H1 (cell line): Measurements from ENCODE around the gene SMOC2. TPM values are rescaled to one million over a fixed set of nuclear protein-coding genes. Genes with fewer than 3 reads are reported as not detected.

Experiments used
- CTCF ChIA-PET: fragments of 300-600 bp; sonication (Branson Sonifier 250); formaldehyde crosslinking; loops from one replicate; lab custom pipeline; 2021; ENCODE audit not compliant: partially characterized antibody; lab: Charles Lee
- POLR2A ChIA-PET: fragments of 300-600 bp; sonication (Branson Sonifier 250); formaldehyde crosslinking; loops from one replicate; lab custom pipeline; 2021; ENCODE audit warnings: inconsistent platforms; ENCODE audit not compliant: partially characterized antibody; lab: Charles Lee
- DNase-seq, 2 experiments: peaks; one replicate each; pipeline versions ENCODE4 v3.0.0 to v3.0.0-alpha.2; 2010 to 2022; ENCODE audit warnings: low spot score in 2 of 2, low read depth in 1 of 2, mixed read lengths in 1 of 2
- FAIRE-seq: peaks from 2 replicates; lab custom pipeline; 2011; peaks lifted over from hg19 to GRCh38; lab: Jason Lieb, UNC
- H2AFZ ChIP-seq: 2 replicates; pipeline ENCODE4 v1.8.1; 2012; ENCODE audit warnings: low read length, inconsistent platforms
- H2AK5ac ChIP-seq: 2 replicates; pipeline ENCODE4 v1.6.1; 2013; ENCODE audit warnings: low read depth, low read length
- H2BK120ac ChIP-seq: replicated peaks from 2 replicates; pipeline ENCODE3; 2013; ENCODE audit warnings: low read depth, low read length, inconsistent platforms
- H2BK12ac ChIP-seq: 2 replicates; pipeline ENCODE4 v1.6.1; 2013; ENCODE audit warnings: low read depth, low read length
- H2BK15ac ChIP-seq: 2 replicates; pipeline ENCODE4 v1.6.1; 2013; ENCODE audit warnings: low read length
- H2BK20ac ChIP-seq: 2 replicates; pipeline ENCODE4 v1.6.1; 2013; ENCODE audit warnings: low read length
- H2BK5ac ChIP-seq: 2 replicates; pipeline ENCODE4 v1.6.1; 2013; ENCODE audit warnings: low read depth, low read length
- H3K14ac ChIP-seq: 2 replicates; pipeline ENCODE4 v1.6.1; 2013; ENCODE audit warnings: inconsistent platforms; ENCODE audit not compliant: insufficient read length
- H3K18ac ChIP-seq: 2 replicates; pipeline ENCODE4 v1.6.1; 2013; ENCODE audit warnings: low read length; ENCODE audit errors: extremely low read depth
- H3K23ac ChIP-seq: 2 replicates; pipeline ENCODE4 v1.6.1; 2013; ENCODE audit warnings: inconsistent platforms; ENCODE audit not compliant: insufficient read length
- H3K23me2 ChIP-seq: 2 replicates; pipeline ENCODE4 v1.6.1; 2013; ENCODE audit warnings: low read depth, low read length
- H3K27ac ChIP-seq: 2 replicates; pipeline ENCODE4 v1.6.1; 2011; ENCODE audit warnings: low read depth, low read length, inconsistent platforms
- H3K27me3 ChIP-seq, 4 experiments: replicated peaks in 1 of 4; 1 replicate in 1 of 4; 2 replicates in 3 of 4; pipeline versions ENCODE4 v1.6.1 to v1.8.1; 2011 to 2013; ENCODE audit warnings: low read length in 3 of 4, mild to moderate bottlenecking in 3 of 4, inconsistent platforms in 2 of 4, mixed read lengths in 2 of 4, moderate library complexity in 1 of 4; ENCODE audit not compliant: control insufficient read depth in 3 of 4, insufficient read depth in 3 of 4; ENCODE audit errors: extremely low read depth in 1 of 4
- H3K36me3 ChIP-seq, 4 experiments: 2 replicates each; pipeline versions ENCODE4 v1.6.1 to v1.8.1; 2011 to 2013; ENCODE audit warnings: mild to moderate bottlenecking in 4 of 4, low read length in 3 of 4, moderate library complexity in 2 of 4, control low read depth in 1 of 4, inconsistent platforms in 1 of 4; ENCODE audit not compliant: insufficient read depth in 4 of 4, control insufficient read depth in 2 of 4
- H3K4ac ChIP-seq: replicated peaks from 2 replicates; pipeline ENCODE3; 2013; ENCODE audit warnings: low read length, low read depth, mixed read lengths, inconsistent platforms; ENCODE audit not compliant: insufficient read length
- H3K4me1 ChIP-seq, 4 experiments: replicated peaks in 1 of 4; 1 replicate in 1 of 4; 2 replicates in 3 of 4; pipeline versions ENCODE4 v1.6.1 to v1.8.1; 2011 to 2013; ENCODE audit warnings: low read length in 3 of 4, inconsistent platforms in 2 of 4, mixed read lengths in 1 of 4; ENCODE audit not compliant: insufficient read depth in 4 of 4, control insufficient read depth in 3 of 4
- H3K4me2 ChIP-seq, 2 experiments: 2 replicates each; pipeline versions ENCODE4 v1.6.1 to v1.8.1; 2011 to 2013; ENCODE audit warnings: low read depth in 2 of 2, low read length in 2 of 2, control low read depth in 1 of 2, inconsistent platforms in 1 of 2, mild to moderate bottlenecking in 1 of 2; ENCODE audit not compliant: insufficient read depth in 1 of 2
- H3K4me3 ChIP-seq, 4 experiments: fragments of 200-600, 300-600 bp in 1 of 4; sonication (generic), shearing (Covaris generic), sonication (Bioruptor Twin) in 1 of 4; 2 replicates each; pipeline versions ENCODE4 v1.5.1 to v1.8.1; 2011 to 2016; ENCODE audit warnings: low read length in 4 of 4, low read depth in 3 of 4, control low read depth in 2 of 4, inconsistent platforms in 2 of 4, mild to moderate bottlenecking in 2 of 4, mixed read lengths in 1 of 4, moderate library complexity in 1 of 4; ENCODE audit not compliant: insufficient read depth in 2 of 4; ENCODE audit errors: extremely low read depth in 1 of 4
- H3K56ac ChIP-seq: replicated peaks from 2 replicates; pipeline ENCODE3; 2013; ENCODE audit warnings: low read depth, mild to moderate bottlenecking, mixed read lengths, low read length, inconsistent platforms; ENCODE audit not compliant: insufficient read length
- H3K79me1 ChIP-seq: 2 replicates; pipeline ENCODE4 v1.6.1; 2013; ENCODE audit warnings: low read depth, low read length, control low read depth
- H3K79me2 ChIP-seq, 2 experiments: 2 replicates each; pipeline versions ENCODE4 v1.6.1 to v1.8.1; 2012 to 2013; ENCODE audit warnings: low read length in 2 of 2, mild to moderate bottlenecking in 2 of 2, inconsistent platforms in 1 of 2; ENCODE audit not compliant: insufficient read depth in 2 of 2, control insufficient read depth in 1 of 2
- H3K9ac ChIP-seq, 4 experiments: replicated peaks in 1 of 4; 1 replicate in 1 of 4; 2 replicates in 3 of 4; pipeline versions ENCODE4 v1.6.1 to v1.8.1; 2011 to 2013; ENCODE audit warnings: low read depth in 3 of 4, low read length in 3 of 4, control low read depth in 2 of 4, mild to moderate bottlenecking in 2 of 4, moderate library complexity in 2 of 4, inconsistent platforms in 1 of 4; ENCODE audit errors: extremely low read depth in 1 of 4
- H3K9me3 ChIP-seq, 2 experiments: 2 replicates each; pipeline versions ENCODE4 v1.6.1 to v1.8.1; 2012 to 2013; ENCODE audit warnings: mild to moderate bottlenecking in 2 of 2, moderate library complexity in 2 of 2, control low read depth in 1 of 2, inconsistent platforms in 1 of 2, low read depth in 1 of 2, low read length in 1 of 2, mixed read lengths in 1 of 2; ENCODE audit not compliant: insufficient read depth in 2 of 2
- H4K20me1 ChIP-seq, 2 experiments: replicated peaks in 1 of 2; 2 replicates each; pipeline versions ENCODE3 to v1.8.1; 2011 to 2013; ENCODE audit warnings: inconsistent platforms in 2 of 2, low read length in 2 of 2, mild to moderate bottlenecking in 1 of 2; ENCODE audit not compliant: insufficient read depth in 2 of 2, control insufficient read depth in 1 of 2
- H4K5ac ChIP-seq: 2 replicates; pipeline ENCODE4 v1.6.1; 2013; ENCODE audit warnings: low read length, low read depth, mixed read lengths, inconsistent platforms; ENCODE audit not compliant: insufficient read length
- H4K8ac ChIP-seq: 2 replicates; pipeline ENCODE4 v1.8.0; 2013; ENCODE audit warnings: mild to moderate bottlenecking, moderate library complexity, low read length, inconsistent platforms; ENCODE audit not compliant: insufficient read depth; ENCODE audit errors: extremely low read depth
- H4K91ac ChIP-seq: replicated peaks from 2 replicates; pipeline ENCODE3; 2013; ENCODE audit warnings: low read length, mixed read lengths, inconsistent platforms; ENCODE audit not compliant: insufficient read length
- ATF3 ChIP-seq: IDR thresholded peaks from 2 replicates; pipeline ENCODE4 v1.6.1; 2011; ENCODE audit warnings: low read depth, mild to moderate bottlenecking, low read length; ENCODE audit not compliant: insufficient read depth
- BACH1 ChIP-seq: IDR thresholded peaks from 2 replicates; pipeline ENCODE4 v1.6.1; 2012; ENCODE audit warnings: low read length, improper control_type of control experiment
- CBX8 ChIP-seq: fragments of 300-800, 300-1000 bp; sonication (generic); IDR thresholded peaks from 2 replicates; pipeline ENCODE4 v1.7.1; 2016; ENCODE audit warnings: low read depth, low read length, borderline replicate concordance
- CEBPB ChIP-seq: IDR thresholded peaks from 2 replicates; pipeline ENCODE4 v1.6.1; 2012; ENCODE audit warnings: low read depth, low read length
- GABPA ChIP-seq: IDR thresholded peaks from 2 replicates; pipeline ENCODE4 v1.6.1; 2011; ENCODE audit warnings: mild to moderate bottlenecking, low read length, moderate library complexity, borderline replicate concordance; ENCODE audit not compliant: insufficient read depth
- GTF2F1 ChIP-seq: IDR thresholded peaks from 2 replicates; pipeline ENCODE4 v1.6.1; 2012; ENCODE audit warnings: low read depth, low read length, improper control_type of control experiment, borderline replicate concordance
- KDM5A ChIP-seq: fragments of 200-600 bp; IDR thresholded peaks from 2 replicates; pipeline ENCODE4 v1.7.1; 2012; ENCODE audit warnings: mild to moderate bottlenecking, low read length, inconsistent platforms, mixed read lengths
- MAFK ChIP-seq: IDR thresholded peaks from 2 replicates; pipeline ENCODE4 v1.6.1; 2012; ENCODE audit warnings: low read depth, mild to moderate bottlenecking, improper control_type of control experiment, low read length
- RAD21 ChIP-seq, 2 experiments: IDR thresholded peaks in 1 of 2; conservative IDR thresholded peaks in 1 of 2; 2 replicates each; pipeline ENCODE4 v1.6.1; 2011; ENCODE audit warnings: low read depth in 2 of 2, low read length in 2 of 2, improper control_type of control experiment in 1 of 2, inconsistent platforms in 1 of 2, mild to moderate bottlenecking in 1 of 2, moderate library complexity in 1 of 2
- SIX5 ChIP-seq: IDR thresholded peaks from 2 replicates; pipeline ENCODE4 v1.6.1; 2011; ENCODE audit warnings: mild to moderate bottlenecking, low read depth, low read length
- SUZ12 ChIP-seq: fragments of 200-600 bp; sonication (generic); IDR thresholded peaks from 2 replicates; pipeline ENCODE4 v1.6.1; 2012; ENCODE audit warnings: mild to moderate bottlenecking, inconsistent platforms, low read length, moderate library complexity, mixed read lengths
- WGBS, 2 experiments: shearing (Covaris generic) in 1 of 2; methylation state at CpG; one replicate each; pipeline versions ENCODE4 v1.1.6 to v1.1.7; 2013 to 2015; ENCODE audit warnings: low lambda C conversion rate in 2 of 2, mixed read lengths in 2 of 2, inconsistent platforms in 1 of 2, low coverage in 1 of 2, missing lambda C conversion rate in 1 of 2; ENCODE audit not compliant: insufficient replicate concordance in 2 of 2, insufficient coverage in 1 of 2, insufficient read length in 1 of 2; ENCODE audit errors: extremely low coverage in 1 of 2, missing lambda C conversion rate in 1 of 2; 5-methylcytosine and 5-hydroxymethylcytosine counted together
- polyA plus RNA-seq, 7 experiments: library from polyadenylated mRNA; depleted of rRNA in 3 of 7; stranded (reverse) in 5 of 7; unstranded in 2 of 7; fragments of >200 nt in 5 of 7; fragments of 200-250 nt in 2 of 7; gene quantifications; 1 replicate in 5 of 7; 2 replicates in 1 of 7; 4 replicates in 1 of 7; pipeline versions ENCODE4 v1.2.1 to v1.2.3, GENCODE V29; 2011 to 2013; ENCODE audit warnings: missing spikeins in 2 of 7, mixed read lengths in 2 of 7
- total RNA-seq: library from RNA; stranded (reverse); fragmentation: NEBNext Ultra II Directional; extraction: Animal tissue kit (Norgen Biotek cat#: 25700); gene quantifications from 2 replicates; pipeline ENCODE4 v1.2.1, GENCODE V29; 2021

SMOC2 gene
- total and polyA plus RNA-seq, 2 of the 8 experiments (the other 6 are each of a cell fraction or from before 2014, with no cell fraction given) = 7.7 to 8.5 TPM

- Histone ChIP-seq H3K36me3 (no peaks in the 10 kb centered on the region), H3K79me1 (no peaks in the 10 kb centered on the region), H2BK15ac (no peak overlapping the region), H3K27me3 (no peaks in the 10 kb centered on the region), H3K4me3 (no peak overlapping the region), H3K18ac (no peak overlapping the region; the same call in 1 of the 2 replicates), H3K4me2 (no peak overlapping the region), H3K79me2 (no peaks in the 10 kb centered on the region), H4K8ac (peak overlapping the region; percentile 51; the same call in 1 of the 2 replicates), H4K5ac (no peak overlapping the region), H3K27ac (no peak overlapping the region), H3K4me1 (peaks cover 9 to 34% (median 17%) of the 10 kb centered on the region in 4 experiments), H3K4ac (no peak overlapping the region), H3K23me2 (no peaks in the 10 kb centered on the region), H2BK20ac (no peak overlapping the region), H2BK120ac (no peak overlapping the region), H2AFZ (no peak overlapping the region), H4K91ac (no peak overlapping the region), H2AK5ac (no peak overlapping the region), H2BK5ac (0 out of 2 replicates have a peak overlapping the region, but pooled peaks have one; percentile 52), H3K9ac (no peak overlapping the region), H3K9me3 (no peaks in the 10 kb centered on the region), H3K23ac (no peak overlapping the region), H4K20me1 (no peaks in the 10 kb centered on the region), H3K14ac (no peak overlapping the region), H3K56ac (no peak overlapping the region), H2BK12ac (0 out of 2 replicates have a peak overlapping the region, but pooled peaks have one; percentile 50)
- CTCF ChIA-PET = interaction anchor here (0.9 to 3.2 kb wide), 5 partner anchors 11 to 345 kb away, joined by 3 to 19 read pairs (median 4); no protein-coding TSS in a partner anchor
- 92% methylated on average over 17 of the region's 17 CpGs; no CpG with 5 or more reads in 1 of the 2 experiments for WGBS, 2 experiments
- DNase-seq = no peak
- peak; percentile 63 for FAIRE-seq
- POLR2A ChIA-PET = interaction anchor here (0.6 to 1.2 kb wide), 2 partner anchors 10 to 992 kb away, joined by 4 read pairs; no protein-coding TSS in a partner anchor
- TF ChIP-seq BACH1 (no peak), GTF2F1 (no peak), GABPA (no peak), MAFK (no peak), CBX8 (no peak), CEBPB (no peak), SUZ12 (no peak), SIX5 (no peak), RAD21 (IDR thresholded peaks at IDR 0.05 in 1 of 2, conservative IDR thresholded peaks at IDR 0.05 in 1 of 2; ENCODE audit: low read depth in 2 of 2, low read length in 2 of 2) (no peak), ATF3 (no peak), KDM5A (no peak)
Measured at GRCh38 chr6:168536665-168537539, 95.9 kb downstream of the SMOC2 start.
